NCI-H2081 treated with DMSO at 0.1 percent for 48 hours (cell line): ENCODE measurements around the gene SLC13A5.
"Not testable (repeated sequence)": the region's sequence is repeated elsewhere in the genome, so short reads cannot be mapped to it uniquely, and the experiment has no call there.

Experiments used
- DNase-seq: peaks from one replicate; lab custom pipeline; 2025; lab: John Stamatoyannopoulos, UW

The SLC13A5 gene

DNA sequence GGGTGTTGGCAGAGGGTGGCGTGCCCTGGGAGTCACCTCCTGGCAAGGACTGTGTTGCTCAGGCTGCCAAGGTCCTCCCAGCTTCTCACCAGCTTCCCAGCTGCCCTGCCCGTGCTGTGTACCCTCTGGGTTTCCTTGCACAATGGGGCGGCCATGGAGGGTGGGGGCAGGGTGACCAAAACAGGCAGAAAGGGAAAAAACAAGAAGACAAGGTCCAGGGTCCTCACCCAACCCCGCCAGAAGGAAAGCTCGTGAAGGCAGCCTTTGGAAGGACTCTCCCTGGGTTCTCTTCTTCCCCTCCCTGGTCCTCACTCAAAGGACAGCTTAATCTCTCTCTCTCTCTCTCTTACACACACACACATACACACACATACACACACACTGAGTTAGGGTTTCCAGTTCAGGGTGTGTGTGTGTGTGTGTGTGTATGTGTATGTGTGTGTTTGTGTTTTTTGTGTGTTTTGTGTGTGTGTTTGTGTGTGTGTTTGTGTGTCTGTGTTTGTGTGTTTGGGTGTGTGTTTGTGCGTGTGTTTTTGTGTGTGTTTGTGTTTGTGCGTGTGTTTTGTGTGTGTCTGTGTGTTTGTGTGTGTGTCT is 2.0 kb downstream of the SLC13A5 start:
- no peak for DNase-seq

DNA sequence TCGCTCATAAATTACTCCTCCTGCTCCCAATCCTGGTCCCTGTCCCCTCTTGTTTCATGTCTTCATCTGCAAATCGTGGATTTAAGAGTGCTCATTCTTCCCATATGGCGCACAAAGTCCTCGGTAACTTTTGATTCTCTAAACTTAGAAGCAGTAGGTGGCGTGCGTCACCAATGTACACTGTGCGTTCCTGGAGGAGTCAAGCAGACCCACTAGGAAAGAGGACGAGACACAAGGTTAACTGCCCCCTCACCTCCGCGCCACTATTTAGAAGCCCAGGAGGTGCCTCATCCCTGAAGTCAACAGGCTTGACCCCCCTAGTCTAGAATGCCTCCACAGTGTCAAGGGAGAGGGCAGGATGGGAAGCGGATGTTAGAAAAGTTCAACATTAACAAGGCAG is 2.9 kb downstream of the SLC13A5 start:
- no peak for DNase-seq

DNA sequence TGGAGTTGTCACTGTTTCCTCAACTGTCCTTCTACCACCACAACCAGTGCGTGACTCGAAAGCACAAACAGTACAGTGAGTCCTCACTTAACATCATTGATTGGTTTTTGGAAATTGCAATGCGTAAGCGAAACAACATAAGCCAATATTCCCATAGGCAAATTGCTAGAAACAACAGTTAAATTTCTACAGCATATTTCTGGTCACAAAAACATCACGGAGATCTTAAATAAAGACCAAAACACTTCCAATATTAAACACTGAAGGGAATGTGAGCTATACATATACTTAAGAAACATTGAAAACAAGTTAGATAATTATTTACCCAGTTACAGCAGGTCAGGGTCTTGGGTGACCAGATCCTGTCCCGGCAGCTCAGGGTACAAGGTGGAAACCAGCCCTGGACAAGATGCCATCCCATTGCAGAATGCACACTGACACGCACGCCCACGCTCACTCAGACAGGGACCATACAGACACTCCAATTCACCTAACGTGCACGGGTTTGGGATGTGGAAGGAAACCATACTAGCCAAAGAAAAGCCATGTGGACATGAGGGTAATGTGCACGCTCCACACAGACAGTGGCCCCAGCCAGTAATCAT is 4.7 kb downstream of the SLC13A5 start:
- DNase-seq = no peak

DNA sequence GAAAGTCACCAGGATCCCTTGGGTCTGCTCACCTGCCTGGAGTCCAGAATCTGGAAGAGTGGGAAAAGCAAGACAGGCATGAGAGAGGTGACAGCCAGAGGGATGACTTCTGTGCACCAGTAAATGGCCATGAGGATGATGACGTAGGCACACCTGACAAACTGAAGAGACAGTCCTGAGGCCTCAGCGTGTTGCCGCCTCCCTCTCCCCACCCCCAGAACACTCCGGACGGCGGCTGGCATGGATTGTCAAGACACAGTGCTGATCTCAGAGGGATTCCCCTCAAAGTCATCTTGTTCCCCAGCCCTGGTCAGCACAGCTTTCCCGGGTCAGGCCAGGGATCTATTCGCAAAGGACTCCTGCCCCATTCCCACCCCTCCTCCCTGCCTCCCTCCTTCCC is 6.2 kb downstream of the SLC13A5 start:
- DNase-seq = no peak

DNA sequence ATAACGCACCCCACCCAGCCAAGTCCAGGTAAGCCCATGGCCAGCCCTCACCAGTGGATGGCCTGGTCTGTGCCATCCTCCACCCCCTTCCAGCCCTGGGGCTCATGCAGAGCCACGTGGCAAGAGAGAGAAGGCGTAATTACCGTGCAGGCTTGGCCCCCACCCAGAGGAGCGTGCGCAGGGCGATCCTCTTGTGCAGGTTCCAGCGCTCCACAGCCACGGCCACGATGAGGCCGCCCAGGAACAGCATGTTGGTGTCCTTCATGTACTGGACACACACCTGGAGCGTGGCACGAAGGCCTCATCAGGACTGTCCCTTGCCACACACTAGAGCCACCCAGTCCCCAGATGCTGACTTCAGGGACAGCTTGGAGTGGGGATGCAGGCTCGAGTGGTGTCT is 6.7 kb downstream of the SLC13A5 start:
- DNase-seq = no peak

DNA sequence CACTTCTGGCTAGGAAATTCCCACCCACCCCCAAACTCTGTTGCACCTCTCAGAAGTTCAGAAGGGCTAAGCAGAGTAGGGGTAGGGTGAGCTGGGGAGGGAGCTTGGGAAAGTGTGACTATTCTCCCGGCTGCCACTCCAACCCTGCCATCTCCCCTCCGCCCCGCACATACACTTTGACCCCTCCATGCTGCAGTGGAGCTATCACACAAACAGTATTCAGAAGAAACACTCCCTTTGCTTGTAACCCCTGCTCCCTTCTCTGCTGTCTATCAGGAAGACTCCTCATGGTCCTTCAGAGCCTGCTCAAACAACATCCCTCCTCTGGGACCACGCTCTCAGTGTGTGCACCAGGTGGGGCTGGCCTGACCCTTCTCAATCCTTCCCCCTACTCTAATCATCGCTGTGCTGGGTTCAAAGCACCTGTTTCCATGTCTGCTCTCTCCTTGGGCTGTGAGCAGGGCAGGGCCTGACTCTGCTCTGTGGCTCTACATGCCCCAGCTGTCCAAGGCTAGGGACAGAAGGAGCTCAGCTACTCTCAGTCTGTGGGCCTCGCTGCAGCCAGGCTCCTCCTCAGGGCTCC is 8.6 kb downstream of the SLC13A5 start:
- no peak for DNase-seq

DNA sequence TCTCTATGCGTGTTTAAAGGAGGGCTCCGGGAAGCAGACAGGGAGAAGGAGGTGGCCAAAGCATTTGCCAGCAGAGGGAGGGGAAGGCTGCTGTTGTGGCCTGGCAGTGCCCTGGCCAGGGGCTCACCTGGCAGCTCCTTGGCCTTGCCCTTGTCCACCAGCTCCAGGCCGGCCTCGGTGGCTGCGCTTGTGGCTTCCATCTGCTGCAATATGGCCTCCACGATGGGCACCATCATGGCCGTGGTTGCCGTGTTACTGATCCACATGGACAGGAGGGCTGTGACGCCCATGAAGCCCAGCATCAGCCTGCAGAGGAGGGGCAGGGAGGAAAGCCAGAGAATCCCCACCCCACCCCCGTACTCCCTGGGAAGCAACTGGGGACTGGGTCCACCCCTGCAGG is 9.4 kb downstream of the SLC13A5 start:
- DNase-seq = no peak

DNA sequence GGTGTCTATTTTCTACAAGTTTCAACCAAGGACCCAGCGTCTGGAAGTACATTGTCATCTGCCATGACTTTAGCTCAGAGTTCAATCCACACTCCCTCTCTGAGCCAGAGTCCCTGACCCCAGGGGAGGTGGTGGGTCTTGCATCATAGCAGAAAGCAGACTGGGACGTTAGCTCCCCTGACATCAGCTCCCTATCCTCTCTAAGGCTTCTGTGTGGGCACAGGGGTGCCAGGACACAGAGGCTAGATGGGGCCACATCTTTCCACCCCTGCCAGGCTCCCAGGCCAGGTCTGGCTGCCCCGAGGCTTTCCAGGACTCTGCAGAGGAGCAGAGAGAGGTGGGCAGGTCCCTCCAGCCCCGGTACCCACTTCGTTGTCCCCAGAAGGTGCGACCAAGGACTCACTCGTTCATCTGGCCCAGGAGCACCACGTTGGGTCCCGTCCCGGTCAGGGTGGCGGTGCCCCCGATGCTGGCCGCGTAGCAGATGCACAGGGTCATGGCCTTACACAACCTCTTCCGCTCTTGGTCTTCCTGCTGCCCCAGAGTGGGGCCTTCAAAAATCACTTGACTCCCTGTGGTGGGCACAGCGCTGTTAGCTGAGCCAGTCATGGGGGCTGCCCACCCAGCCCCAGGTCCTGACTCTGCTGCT is 10.5 kb downstream of the SLC13A5 start:
- no peak for DNase-seq

DNA sequence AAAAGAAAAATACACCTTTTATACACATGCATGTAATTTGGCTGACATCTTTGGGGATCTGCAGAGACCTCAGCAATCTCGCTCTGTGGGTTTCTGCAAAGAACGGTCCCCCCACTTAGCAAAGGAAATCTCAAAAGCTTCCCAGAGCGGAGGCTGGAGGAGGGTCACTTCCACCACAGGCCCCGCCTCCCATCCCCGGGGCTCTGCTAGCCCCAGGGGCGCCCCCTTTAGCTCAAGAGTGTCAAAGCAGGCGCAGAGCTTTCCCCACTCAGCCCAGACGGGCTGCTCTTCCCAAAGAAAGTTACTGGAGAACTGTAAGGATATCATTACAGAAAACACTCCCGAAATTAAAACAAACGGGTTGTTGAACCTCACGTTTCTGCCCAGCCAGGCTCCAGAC is 11.4 kb downstream of the SLC13A5 start:
- DNase-seq = no peak

DNA sequence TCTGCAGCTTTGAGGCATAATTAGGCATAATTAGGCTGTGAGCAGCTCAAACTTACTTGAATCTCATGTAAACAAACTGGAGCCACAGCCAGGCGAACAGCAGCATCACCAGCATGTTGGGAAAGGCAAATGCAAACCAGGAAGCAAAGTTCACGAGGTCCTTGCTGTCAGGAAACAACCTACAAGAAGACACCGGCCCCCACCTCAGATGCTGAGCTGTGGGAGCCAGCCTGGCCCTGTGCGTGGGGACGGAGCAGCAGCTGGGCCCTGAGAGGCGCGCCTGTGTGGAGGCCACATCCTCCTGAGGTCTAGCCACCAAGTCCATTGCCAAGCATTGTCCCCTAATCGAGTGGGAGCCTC is 12.2 kb downstream of the SLC13A5 start:
- no peak for DNase-seq

DNA sequence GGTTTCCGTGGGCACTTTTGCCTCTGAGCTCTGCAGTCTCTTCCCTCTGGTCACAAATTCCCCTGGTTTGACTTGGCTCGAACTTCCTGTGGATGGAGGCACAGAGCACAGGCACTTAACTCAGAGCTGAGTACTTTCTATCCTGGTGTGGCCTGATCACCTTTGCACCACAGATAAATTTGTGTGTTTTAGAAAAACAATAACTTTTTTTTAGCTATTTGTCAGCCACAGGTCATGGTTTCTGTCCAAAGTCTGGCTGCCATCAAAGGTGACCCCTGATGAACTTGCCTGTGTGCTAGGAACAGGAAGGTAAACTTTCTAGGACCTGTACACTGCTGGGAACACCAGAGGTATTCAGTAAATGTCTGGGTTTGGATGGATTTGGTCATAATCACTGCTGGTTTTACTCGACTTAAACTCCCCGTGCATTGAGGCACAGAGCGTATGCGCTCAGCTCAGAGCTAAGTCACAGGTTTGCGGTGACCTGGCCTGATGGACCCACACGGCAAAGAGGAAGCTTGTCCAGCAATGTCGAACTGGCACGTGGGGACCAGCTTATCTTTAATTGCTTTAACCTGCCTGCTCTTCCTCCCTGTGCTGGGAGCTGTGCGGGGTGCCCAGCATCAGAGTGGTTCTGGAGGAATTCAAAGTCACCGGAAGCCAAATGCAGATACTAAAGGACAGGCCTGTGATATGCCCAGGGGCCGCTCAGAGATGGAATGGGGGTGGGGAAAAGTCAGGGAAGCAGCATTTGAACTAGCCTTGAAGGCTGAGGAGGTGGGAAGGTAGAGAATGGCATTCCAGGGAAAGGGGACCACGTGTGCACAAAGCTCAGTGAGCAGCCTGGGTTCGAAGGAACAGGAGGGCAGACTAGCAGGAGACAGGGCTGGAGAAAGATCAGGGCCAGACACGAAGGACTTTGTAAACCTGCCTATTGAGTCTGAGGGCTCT is 12.9 kb downstream of the SLC13A5 start:
- no peak for DNase-seq

DNA sequence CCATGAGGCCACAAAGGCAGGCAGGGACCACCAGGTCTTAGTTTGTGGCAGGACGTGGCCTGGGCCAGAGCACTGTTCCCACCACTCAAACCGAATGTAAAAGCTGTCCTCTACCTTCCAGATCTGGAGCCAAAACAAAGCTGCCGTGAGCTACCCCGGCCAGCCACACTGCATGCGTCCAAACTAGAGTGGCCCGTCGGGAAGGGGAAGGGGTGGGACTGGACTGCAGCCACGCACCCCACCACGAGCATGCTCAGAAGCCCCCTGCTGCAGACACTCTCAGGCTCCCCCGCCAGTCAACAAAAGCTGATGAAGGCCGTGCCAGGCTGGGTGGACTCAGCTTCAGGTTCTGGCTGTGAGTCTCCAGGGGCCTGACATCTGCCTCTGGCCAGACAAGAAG is 15.2 kb downstream of the SLC13A5 start:
- no peak for DNase-seq

DNA sequence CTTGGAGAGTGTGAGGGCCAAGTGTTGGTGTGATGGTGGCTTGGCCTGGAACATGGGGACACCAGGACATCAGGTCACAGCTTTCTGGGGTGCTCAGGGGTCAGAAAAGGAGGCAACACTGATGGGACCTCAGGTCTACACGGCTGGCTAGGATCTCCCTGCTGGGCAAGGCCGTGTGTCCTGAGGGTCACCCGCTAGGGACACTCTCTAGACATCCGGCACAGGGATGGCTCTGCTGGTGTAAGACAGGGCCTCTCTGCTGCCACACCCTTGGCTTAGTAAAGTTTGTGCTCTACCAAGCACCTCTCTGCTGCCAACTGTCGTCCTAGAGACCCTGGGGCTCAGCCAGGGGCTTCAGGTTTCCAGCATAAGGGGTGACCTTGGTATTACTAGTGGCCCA is 16.3 kb downstream of the SLC13A5 start:
- no peak for DNase-seq

DNA sequence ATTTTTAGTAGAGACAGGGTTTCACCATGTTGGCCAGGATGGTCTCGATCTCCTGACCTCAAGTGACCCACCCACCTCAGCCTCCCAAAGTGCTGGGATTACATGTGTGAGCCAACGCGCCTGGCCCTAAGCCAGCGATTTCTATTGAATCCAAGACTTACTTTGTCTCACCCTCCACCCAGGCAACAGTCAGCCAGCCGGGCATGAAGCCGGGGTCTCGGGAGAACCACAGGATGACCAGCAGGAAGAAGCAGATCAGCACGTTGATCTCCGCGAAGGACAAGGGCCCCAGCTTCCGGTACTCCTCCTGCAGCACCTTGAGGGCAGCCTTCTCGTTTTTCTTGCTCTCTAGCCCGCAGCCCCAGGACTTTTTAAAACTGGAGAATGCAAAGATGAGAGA is 17.6 kb downstream of the SLC13A5 start:
- no peak for DNase-seq

DNA sequence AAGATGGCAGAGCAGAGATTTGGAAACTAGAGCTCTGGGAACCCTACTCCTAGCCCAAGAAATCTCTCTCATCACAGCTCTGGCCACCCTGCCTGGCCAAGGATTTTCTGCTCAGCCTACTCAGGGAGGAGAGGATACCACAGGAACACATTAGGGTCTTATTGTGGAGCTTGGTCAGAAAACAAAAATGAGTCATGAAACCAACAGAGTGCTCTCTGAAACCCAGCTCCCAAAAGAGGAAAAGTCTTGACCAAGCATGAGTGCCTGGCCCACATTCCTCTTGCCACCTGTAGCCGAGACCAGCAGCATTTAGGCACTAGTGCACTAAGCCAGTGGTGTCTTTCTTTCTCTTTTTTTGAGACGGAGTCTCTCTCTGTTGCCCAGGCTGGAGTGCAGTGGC is 18.1 kb downstream of the SLC13A5 start:
- no peak for DNase-seq

DNA sequence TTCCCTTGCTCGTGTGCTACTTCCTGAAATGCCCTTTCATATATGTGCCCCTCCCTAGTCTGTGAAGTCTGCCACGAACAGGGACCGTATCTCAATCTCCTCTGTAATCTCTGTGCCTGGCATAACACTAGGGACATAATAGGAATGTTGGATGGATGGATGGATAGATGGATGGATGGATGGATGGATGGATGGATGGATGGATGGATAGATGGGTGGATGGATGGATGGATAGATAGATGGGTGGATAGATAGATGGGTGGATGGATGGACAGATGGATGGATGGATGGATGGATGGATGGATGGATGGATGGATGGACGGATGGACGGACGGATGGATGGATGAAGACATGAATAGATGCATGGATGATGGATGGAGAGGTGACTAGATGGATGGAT is 21.2 kb downstream of the SLC13A5 start:
- DNase-seq = not testable (repeated sequence)

DNA sequence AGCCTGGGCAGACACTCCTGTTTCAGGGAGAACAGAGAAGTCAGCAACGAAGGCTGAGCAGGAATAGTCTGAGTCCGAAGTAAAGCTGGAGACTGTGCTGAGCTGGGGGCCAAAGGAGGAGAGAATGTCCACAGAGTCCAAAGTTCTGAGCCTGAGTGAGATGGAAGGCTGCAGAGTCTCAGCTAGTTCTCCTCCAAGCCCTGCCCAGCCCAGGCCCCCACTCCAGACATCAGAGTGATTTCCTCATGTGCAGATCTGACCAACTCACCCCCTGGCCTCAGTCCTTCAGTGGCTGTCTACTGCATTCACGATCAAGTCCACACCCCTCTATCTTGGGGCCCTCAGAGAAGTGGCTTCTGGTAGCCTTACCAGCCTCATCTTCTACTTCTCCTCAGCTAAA is 21.6 kb downstream of the SLC13A5 start:
- no peak for DNase-seq

DNA sequence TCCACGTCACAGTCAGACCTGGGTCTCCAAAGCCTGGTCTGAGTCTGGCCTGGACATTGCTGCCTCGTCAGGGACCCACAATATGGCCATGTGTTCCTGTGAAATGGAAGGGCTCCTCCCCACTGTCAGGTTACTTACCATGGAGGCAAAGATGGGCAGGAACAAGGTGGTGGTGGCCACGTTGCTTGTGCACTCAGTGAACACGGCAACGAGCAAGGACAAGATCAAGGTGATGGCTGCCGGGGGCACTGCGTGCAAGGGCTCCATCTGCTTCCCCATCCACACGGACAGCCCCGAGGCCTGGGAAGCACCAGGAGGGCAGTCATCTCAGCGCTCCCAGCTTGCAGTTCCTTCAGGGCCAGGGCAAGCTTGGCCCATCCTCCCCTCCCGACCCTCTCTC is 22.5 kb downstream of the SLC13A5 start:
- no peak for DNase-seq

DNA sequence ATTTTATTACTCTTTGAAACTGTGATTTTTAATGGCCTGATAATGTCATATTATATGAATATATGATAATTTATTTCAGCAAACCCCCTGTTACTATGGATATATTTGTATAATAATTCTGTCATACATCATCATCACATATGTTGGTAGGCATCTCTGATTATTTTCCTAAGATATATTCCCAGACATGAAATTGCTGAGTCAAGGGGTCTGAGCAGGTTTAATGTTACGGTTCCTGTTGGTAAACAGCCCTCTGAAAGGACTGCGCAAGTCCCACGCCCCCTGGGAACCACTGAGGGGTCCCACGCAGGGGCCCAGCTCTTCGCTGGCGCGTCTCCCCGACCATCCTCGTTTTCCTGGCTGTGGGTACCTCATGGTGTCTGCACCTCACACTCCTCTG is 24.2 kb downstream of the SLC13A5 start:
- DNase-seq = no peak

DNA sequence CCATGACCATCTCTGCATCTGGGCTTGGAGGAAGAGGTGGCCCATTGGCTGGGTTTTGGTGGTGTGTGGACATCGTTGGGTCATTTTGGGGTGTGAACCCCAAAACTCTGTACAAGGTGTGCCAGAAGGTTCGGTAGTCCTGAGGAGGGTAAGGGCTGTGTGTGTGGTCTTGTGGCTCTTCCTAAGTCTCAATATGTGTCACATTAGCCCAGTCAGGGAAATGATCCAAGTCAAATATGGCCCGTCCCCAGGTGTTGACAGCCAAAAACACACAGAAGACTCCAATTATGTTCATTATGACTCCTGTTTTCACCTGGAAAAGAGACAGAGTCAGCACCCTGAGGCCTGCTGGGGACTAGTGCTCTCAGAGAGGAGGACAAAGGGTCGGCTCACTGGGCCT is 27.1 kb downstream of the SLC13A5 start:
- no peak for DNase-seq

DNA sequence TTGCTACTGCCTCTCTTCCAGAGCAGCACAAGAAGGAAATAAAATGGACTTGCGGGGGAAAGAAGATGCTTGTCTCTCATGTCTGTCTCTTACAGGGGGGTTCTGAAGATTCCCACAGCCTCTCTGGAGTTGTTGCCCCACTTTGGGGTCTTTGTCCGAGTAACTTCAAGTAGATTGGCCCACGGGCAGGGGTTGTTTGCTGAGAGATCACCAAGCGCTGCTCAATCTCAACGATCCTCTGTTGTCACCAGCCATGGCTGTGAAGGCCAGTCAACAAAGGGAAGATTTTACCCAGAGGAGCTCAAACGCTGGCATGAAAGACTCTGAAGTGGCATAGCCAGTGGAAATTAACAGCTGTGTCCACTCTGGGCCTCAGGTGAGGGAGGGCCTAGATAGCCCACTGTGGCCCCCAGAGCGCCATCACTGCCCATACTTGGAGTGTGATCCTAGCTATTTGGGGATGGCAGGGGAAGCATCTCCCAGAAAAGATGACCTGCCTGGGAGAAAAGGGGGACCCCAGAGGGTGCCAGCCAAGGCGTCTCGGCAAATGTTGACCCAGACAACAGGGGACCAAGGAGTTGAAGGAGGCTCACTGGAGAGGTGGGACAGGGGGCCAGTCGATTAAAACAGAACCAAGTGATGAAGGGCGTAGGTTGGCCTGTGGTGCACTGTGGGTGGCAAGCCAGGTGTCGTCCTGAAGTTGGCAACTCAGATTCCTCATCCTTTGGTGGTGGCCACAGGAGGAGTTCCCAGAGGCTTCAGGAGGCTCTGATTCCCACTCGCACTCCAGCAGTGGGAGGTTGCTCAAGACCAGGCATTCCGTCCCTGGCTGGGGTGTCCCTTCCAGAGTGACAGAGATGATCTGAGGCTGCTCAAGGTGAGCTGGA is 28.0 kb downstream of the SLC13A5 start:
- no peak for DNase-seq

DNA sequence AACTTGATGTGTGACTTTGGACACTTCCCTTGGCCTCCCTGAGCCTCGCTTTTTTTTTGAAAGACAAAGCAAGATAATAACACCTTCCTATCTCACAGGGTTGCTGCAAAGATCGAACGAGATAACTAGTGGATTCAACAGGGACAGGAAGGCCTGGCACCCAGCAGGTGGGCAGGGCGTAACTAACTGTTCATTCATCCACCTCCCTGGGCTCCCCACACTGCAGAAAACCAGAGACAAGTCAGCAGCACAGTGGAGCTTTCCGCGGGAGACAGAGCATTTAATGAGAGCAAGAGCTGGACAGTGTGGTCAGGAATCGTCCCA is 28.7 kb downstream of the SLC13A5 start:
- DNase-seq = no peak
